GM12875 (cell line): ENCODE measurements around the gene KCNMA1.

Experiments
- H3K4me3 ChIP-seq: one replicate; pipeline ENCODE4 v1.5.1; 2011; ENCODE audit warnings: low read depth, low read length, control low read depth
- TF ChIP-seq, protein P1 (sequence below): IDR thresholded peaks from 2 replicates; pipeline ENCODE4 v1.5.1; 2011; ENCODE audit warnings: low read depth, mild to moderate bottlenecking, control low read depth, inconsistent platforms, low read length, moderate library complexity, borderline replicate concordance; ENCODE audit not compliant: insufficient read depth

Gene KCNMA1

DNA sequence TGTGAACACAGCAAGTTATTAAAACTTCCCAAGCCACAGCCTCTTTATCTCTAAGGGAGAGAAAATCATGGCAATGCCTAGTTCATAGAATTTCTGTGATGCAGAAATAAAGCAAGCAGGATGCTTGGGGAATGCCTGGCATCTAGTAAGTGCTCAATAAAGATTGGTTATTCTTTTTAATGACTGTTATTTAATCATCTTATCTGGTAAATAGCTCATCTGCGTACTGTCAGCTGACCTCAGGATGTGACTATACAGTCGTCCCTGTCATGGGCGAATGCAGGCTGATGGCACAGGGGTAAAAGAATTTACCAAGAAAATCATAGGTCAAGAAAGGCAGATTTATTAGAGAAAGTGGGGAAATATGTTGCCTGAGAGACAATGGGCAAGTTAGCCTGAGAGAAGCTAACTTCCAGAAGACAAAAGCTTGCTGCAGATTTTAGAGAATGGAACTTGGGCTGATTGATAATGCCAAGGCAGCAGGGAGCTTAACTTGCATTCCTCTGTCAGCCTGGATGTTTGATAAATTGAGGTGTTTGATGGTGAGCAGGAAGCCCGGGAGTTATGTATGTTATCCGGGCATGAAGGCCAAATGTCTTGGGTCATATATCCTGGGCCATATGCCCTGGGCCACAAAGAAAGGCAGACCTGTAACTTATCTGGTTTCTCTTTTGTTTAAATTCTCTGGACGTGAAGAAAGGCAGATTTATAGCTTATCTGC is 126.0 kb downstream of the KCNMA1 start:
- H3K4me3 ChIP-seq: no peak overlapping the region
- TF ChIP-seq, protein P1, sequence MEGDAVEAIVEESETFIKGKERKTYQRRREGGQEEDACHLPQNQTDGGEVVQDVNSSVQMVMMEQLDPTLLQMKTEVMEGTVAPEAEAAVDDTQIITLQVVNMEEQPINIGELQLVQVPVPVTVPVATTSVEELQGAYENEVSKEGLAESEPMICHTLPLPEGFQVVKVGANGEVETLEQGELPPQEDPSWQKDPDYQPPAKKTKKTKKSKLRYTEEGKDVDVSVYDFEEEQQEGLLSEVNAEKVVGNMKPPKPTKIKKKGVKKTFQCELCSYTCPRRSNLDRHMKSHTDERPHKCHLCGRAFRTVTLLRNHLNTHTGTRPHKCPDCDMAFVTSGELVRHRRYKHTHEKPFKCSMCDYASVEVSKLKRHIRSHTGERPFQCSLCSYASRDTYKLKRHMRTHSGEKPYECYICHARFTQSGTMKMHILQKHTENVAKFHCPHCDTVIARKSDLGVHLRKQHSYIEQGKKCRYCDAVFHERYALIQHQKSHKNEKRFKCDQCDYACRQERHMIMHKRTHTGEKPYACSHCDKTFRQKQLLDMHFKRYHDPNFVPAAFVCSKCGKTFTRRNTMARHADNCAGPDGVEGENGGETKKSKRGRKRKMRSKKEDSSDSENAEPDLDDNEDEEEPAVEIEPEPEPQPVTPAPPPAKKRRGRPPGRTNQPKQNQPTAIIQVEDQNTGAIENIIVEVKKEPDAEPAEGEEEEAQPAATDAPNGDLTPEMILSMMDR: no peak

DNA sequence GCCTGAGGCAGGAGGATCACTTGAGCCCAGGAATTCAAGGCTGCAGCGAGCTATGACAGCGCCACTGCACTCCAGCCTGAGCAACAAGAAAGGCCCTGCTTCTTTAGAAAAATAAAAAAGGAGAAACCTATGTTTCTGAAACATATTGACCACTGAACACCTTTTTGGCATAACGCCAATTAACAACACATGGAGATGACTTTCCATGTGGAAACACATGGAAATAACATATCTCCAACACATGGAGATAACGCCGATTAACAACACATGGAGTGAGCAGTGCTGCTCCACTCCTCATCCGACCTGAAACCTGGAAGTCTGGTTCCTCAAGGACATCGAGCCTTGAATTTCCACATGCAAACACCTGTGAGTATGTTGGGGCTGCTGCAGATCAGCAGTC is 126.9 kb downstream of the KCNMA1 start:
- TF ChIP-seq, protein P1: no peak
- no peak overlapping the region for H3K4me3 ChIP-seq

DNA sequence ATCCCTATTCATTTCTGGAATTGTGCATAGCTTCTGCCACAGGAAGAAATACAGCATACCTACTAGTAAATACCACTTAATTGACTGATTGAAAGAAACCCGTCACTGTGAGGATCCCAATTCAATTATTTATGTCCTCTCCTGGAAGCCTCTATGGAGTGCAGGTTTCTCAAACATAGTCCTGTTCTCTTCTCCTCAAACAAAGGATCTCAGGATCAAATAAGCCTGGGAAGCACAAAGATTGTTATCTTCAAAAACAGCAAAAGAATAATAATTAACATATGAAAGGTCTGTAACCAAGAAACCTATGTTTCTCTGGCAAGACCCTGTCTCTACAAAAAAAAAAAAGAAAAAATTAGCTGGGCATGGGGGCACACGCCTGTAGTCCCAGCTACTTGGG is 127.3 kb downstream of the KCNMA1 start:
- TF ChIP-seq, protein P1: no peak
- H3K4me3 ChIP-seq: no peak overlapping the region

GRCh38 chr10:77509391-77509790 is 128.2 kb downstream of the KCNMA1 start:
- TF ChIP-seq, protein P1: no peak
- no peak overlapping the region for H3K4me3 ChIP-seq

- TF ChIP-seq, protein P1: no peak
- no peak overlapping the region for H3K4me3 ChIP-seq
These were observed 130.2 kb downstream of the KCNMA1 start for GRCh38 chr10:77507291-77507880.

DNA sequence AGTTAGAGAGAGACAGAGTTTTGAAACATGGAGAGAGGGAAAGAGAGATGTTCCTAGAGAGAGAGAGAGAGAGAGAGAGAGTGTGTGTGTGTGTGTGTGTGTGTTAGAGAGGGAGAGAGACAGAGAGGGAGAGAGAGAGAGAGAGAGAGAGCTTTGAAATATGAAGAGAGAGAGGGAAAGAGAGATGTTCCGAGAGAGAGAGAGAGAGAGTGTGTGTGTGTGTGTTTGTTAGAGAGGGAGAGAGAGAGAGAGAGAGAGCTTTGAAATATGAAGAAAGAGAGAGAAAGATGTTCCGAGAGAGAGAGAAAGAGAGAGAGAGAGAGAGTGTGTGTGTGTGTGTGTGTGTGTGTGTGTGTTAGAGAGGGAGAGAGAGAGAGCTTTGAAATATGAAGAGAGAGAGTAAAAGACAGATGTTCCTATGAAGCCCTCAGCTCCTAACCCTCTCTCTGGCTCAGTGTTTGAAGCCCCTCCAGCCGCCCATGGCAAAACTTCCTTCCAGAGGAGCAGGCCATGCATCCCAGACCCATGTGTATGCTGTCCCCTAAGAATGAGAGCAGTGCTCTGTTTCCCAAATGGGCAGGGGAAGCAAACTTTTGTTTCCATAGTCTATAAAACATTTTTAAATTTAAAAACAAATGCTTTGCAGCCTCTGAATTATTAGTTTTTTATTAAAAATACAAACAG is 130.9 kb downstream of the KCNMA1 start:
- TF ChIP-seq, protein P1: no peak
- H3K4me3 ChIP-seq: no peak overlapping the region
